DND-41 (cell line): ENCODE measurements around the gene ZNF48.

Experiments
- ATAC-seq: fragments of 200-7000 bp; cut with Tn5 transposase; 3 replicates; pipeline ENCODE4 v1.9.1; 2021; ENCODE audit warnings: low read depth; ENCODE audit not compliant: insufficient read depth
- DNase-seq: peaks from one replicate; pipeline ENCODE4 v3.0.0-alpha.2; 2020
- H2AFZ ChIP-seq: 2 replicates; pipeline ENCODE4 v1.6.0; 2012; ENCODE audit warnings: low read depth, low read length
- H3K27ac ChIP-seq: 2 replicates; pipeline ENCODE4 v1.5.1; 2012; ENCODE audit warnings: low read length, inconsistent platforms
- H3K27me3 ChIP-seq: fragments of 200-600 bp; sonication (generic); 2 replicates; pipeline ENCODE4 v1.6.0; 2012; ENCODE audit warnings: low read length, mild to moderate bottlenecking, inconsistent platforms; ENCODE audit not compliant: insufficient read depth, poor library complexity
- H3K36me3 ChIP-seq: 2 replicates; pipeline ENCODE4 v1.5.1; 2012; ENCODE audit warnings: low read length, inconsistent platforms; ENCODE audit not compliant: insufficient read depth
- H3K4me1 ChIP-seq: 2 replicates; pipeline ENCODE4 v1.5.1; 2012; ENCODE audit warnings: mild to moderate bottlenecking, low read length; ENCODE audit not compliant: insufficient read depth
- H3K4me2 ChIP-seq: 2 replicates; pipeline ENCODE4 v1.6.0; 2012; ENCODE audit warnings: mild to moderate bottlenecking, moderate library complexity, low read length, inconsistent platforms; ENCODE audit not compliant: insufficient read depth
- H3K4me3 ChIP-seq, 2 experiments: fragments of 200-600 bp in 1 of 2; shearing (Covaris generic) in 1 of 2; 2 replicates each; pipeline ENCODE4 v1.5.1; 2012 to 2016; ENCODE audit warnings: inconsistent platforms in 2 of 2, low read length in 2 of 2, mild to moderate bottlenecking in 2 of 2, low read depth in 1 of 2, moderate library complexity in 1 of 2
- H3K79me2 ChIP-seq: 2 replicates; pipeline ENCODE4 v1.6.0; 2012; ENCODE audit warnings: low read length, inconsistent platforms; ENCODE audit not compliant: insufficient read depth
- H3K9ac ChIP-seq: 2 replicates; pipeline ENCODE4 v1.6.0; 2012; ENCODE audit warnings: low read depth, mild to moderate bottlenecking, inconsistent platforms, low read length, moderate library complexity
- H3K9me3 ChIP-seq: 2 replicates; pipeline ENCODE4 v1.5.1; 2012; ENCODE audit warnings: low read length, moderate library complexity, mild to moderate bottlenecking, inconsistent platforms; ENCODE audit not compliant: insufficient read depth, severe bottlenecking
- H4K20me1 ChIP-seq: 2 replicates; pipeline ENCODE4 v1.6.0; 2012; ENCODE audit warnings: low read length; ENCODE audit not compliant: insufficient read depth
- EZH2 ChIP-seq: IDR thresholded peaks from 3 replicates; pipeline ENCODE4 v1.6.1; 2012; ENCODE audit warnings: borderline replicate concordance, low read depth, mild to moderate bottlenecking, moderate library complexity, low read length, inconsistent platforms; ENCODE audit not compliant: severe bottlenecking
- TF ChIP-seq, protein P1 (sequence below): IDR thresholded peaks from 2 replicates; pipeline ENCODE4 v1.5.1; 2012; ENCODE audit warnings: borderline replicate concordance, low read length, moderate library complexity, mild to moderate bottlenecking; ENCODE audit not compliant: poor library complexity, severe bottlenecking; ENCODE audit errors: extremely low read depth

Gene ZNF48

DNA sequence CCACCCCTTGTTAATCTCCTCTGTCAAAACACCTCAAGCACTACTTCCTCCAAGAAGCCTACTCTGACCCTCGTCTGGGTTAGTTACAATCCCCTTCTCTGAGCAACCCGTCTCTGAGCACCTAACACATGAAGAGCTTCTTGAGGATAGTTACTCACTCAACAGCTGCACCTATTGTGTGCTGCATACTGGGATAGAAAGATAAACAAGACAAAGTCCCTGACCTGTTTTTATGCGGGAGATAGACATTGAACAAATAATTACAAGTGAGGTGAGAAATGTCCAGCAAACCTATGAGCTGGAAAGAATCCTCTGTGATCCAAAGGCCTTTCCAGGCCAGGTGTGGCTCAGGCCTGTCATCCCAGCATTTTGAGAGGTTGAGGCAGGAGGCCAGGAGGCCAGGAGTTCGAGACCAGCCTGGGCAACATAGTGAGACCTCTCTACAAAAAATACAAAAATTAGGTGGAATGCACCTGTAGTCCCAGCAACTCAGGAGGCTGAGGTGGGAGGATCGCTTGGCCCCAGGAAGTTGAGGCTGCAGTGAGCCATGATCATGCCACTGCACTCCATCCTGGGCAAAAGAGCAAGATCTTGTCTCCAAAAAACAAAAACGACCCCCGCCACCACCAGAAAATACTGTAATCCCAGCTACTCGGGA is 6.7 kb downstream of the ZNF48 start:
- peaks cover 13% of the 10 kb centered on the region for H3K79me2 ChIP-seq
- peaks cover 23% of the 10 kb centered on the region for H3K36me3 ChIP-seq
- peaks cover 49% of the 10 kb centered on the region for H3K4me1 ChIP-seq
- TF ChIP-seq, protein P1, sequence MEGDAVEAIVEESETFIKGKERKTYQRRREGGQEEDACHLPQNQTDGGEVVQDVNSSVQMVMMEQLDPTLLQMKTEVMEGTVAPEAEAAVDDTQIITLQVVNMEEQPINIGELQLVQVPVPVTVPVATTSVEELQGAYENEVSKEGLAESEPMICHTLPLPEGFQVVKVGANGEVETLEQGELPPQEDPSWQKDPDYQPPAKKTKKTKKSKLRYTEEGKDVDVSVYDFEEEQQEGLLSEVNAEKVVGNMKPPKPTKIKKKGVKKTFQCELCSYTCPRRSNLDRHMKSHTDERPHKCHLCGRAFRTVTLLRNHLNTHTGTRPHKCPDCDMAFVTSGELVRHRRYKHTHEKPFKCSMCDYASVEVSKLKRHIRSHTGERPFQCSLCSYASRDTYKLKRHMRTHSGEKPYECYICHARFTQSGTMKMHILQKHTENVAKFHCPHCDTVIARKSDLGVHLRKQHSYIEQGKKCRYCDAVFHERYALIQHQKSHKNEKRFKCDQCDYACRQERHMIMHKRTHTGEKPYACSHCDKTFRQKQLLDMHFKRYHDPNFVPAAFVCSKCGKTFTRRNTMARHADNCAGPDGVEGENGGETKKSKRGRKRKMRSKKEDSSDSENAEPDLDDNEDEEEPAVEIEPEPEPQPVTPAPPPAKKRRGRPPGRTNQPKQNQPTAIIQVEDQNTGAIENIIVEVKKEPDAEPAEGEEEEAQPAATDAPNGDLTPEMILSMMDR = no peak
- TF ChIP-seq EZH2 = no peak
- H4K20me1 ChIP-seq = peaks cover 12% of the 10 kb centered on the region
- H3K9ac ChIP-seq = no peak overlapping the region
- no peak overlapping the region for H3K4me2 ChIP-seq
- ATAC-seq = no peak
- H3K27me3 ChIP-seq = no peaks in the 10 kb centered on the region
- H3K4me3 ChIP-seq = no peak overlapping the region
- no peak for DNase-seq
- no peaks in the 10 kb centered on the region for H3K9me3 ChIP-seq
- H2AFZ ChIP-seq = no peak overlapping the region
- H3K27ac ChIP-seq = no peak overlapping the region

DNA sequence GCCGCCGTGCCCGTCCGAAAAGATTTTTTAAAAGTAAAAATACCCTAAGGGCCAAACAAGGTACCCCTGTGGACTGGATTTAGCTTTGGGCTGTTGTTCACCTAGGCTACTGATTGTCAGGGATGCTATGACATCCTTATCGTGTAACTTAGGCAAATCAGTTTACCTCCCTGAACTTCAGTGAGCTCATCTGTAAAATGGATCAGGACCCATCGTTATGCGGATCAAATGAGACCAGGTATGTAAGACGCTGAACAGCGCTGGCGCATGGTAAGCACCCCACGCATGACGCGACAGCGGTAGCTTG is 11.5 kb downstream of the ZNF48 start:
- Histone ChIP-seq H3K9me3 (no peaks in the 10 kb centered on the region), H2AFZ (peak overlapping the region; percentile 75), H3K79me2 (peaks cover 36% of the 10 kb centered on the region), H3K4me2 (peak overlapping the region; percentile 72), H3K4me1 (peaks cover 42% of the 10 kb centered on the region), H3K9ac (peak overlapping the region; percentile 78), H3K4me3 (peak overlapping the region; percentile 70 to 78), H3K27ac (peak overlapping the region; percentile 78), H3K27me3 (no peaks in the 10 kb centered on the region), H3K36me3 (peaks cover 21% of the 10 kb centered on the region), H4K20me1 (peaks cover 10% of the 10 kb centered on the region; the same call in 1 of the 2 replicates)
- DNase-seq = no peak
- ATAC-seq = no peak
- TF ChIP-seq, protein P1 = no peak

DNA sequence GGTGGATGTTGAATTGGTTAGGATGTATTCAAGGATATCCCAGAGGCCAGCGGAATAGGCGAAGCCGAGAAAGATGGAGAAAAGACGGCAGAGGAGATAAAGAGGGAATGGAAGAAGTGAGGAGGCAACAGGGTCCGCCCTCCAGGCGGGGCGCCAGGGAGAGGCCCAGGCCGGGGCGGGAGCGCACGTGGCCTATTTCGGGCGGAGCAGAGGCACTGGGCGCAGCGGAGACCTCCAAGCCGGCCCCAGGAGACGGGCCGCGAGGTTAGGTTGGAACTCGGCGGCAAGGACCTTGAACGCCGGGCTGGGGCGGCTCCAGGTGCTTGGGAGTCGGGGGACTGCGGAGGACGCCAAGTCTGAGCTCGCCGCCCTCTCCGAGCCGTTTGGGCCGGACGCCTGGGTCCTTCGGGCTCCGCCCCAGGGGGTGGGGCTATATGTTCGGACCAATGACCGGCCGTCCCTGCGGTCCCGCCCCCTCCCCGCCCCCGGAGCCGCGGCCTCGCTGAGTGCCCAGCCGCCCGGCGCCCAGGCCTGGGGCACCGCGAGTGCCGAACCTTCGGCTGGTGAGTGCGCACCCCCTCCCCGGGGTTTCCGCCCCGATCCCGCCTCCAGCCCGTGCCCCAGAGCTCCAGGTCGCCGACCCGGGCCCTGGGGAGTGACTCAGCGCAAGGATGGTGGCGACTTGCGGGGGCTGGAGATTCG is 12.0 kb downstream of the ZNF48 start, which contains the start of gene ZNF771:
TSS of gene ZNF771 (plus strand) at position 505 of the 702 bp plus-strand sequence. CDS start 448 bp downstream, outside the sequence.
- H3K9me3 ChIP-seq = no peaks in the 10 kb centered on the region
- H3K4me3 ChIP-seq = peak within 1 kb of the TSS; percentile 70 to 78
- peaks cover 41% of the 10 kb centered on the region for H3K79me2 ChIP-seq
- H3K27ac ChIP-seq = peak within 1 kb of the TSS; percentile 78
- DNase-seq (peak; percentile 93), ATAC-seq (peak; percentile 84)
- peaks cover 10% of the 10 kb centered on the region; the same call in 1 of the 2 replicates for H4K20me1 ChIP-seq
- H2AFZ ChIP-seq = peak within 1 kb of the TSS; percentile 75
- H3K4me2 ChIP-seq = peak within 1 kb of the TSS; percentile 72
- no peaks in the 10 kb centered on the region for H3K27me3 ChIP-seq
- peaks cover 26% of the 10 kb centered on the region for H3K36me3 ChIP-seq
- TF ChIP-seq, protein P1 = peak; percentile 30
- TF ChIP-seq EZH2 = no peak
- peak within 1 kb of the TSS; percentile 78 for H3K9ac ChIP-seq
- peaks cover 47% of the 10 kb centered on the region for H3K4me1 ChIP-seq
